Vagina (tissue), 2 donors: ENCODE results near the gene ADGRV1.

Experiments used
- CTCF ChIP-seq, 3 experiments: fragments of 450-650 bp in 2 of 3; fragments of 200-600 bp in 1 of 3; sonication (generic) in 1 of 3; IDR thresholded peaks; one replicate each; pipeline ENCODE4 v1.5.1; 2017 to 2019; ENCODE audit warnings: antibody characterized with exemption in 3 of 3, mild to moderate bottlenecking in 2 of 3, moderate library complexity in 2 of 3
- POLR2A ChIP-seq, 2 donors: fragments of 450-650 bp; IDR thresholded peaks; one replicate each; pipeline ENCODE4 v1.6.1; 2017; ENCODE audit warnings: antibody characterized with exemption in 2 of 2, mild to moderate bottlenecking in 2 of 2, moderate library complexity in 2 of 2
- POLR2AphosphoS5 ChIP-seq, 2 donors: sonication (generic); formaldehyde crosslinking; IDR thresholded peaks; one replicate each; pipeline ENCODE4 v1.9.0; 2017; ENCODE audit warnings: antibody characterized with exemption in 2 of 2, mild to moderate bottlenecking in 2 of 2, low read depth in 1 of 2; ENCODE audit not compliant: insufficient read depth in 1 of 2

GRCh38 chr5:91194824-91195381 lies 636.3 kb downstream of the ADGRV1 start:
- TF ChIP-seq CTCF (IDR thresholded peaks at IDR 0.05) (no peak), POLR2A (IDR thresholded peaks at IDR 0.05) (no peak), POLR2AphosphoS5 (IDR thresholded peaks at IDR 0.05; ENCODE audit: insufficient read depth in 1 of 2, low read depth in 1 of 2) (no peak)
